K562 (cell line): ENCODE data around the gene VPS41. TPM values are rescaled to one million over a fixed set of nuclear protein-coding genes. Genes with fewer than 3 reads are reported as not detected.

ENCODE experiments used
- BCOR ChIP-seq: fragments of 450-650 bp; IDR thresholded peaks from 2 replicates; pipeline ENCODE4 v1.6.1; 2016
- CBFA2T2 ChIP-seq: fragments of 450-650 bp; conservative IDR thresholded peaks from 2 replicates; pipeline ENCODE4 v1.6.1; 2017; ENCODE audit warnings: mild to moderate bottlenecking
- CBFA2T3 ChIP-seq: fragments of 450-650 bp; IDR thresholded peaks from 2 replicates; pipeline ENCODE4 v1.6.1; 2017
- CBX3 ChIP-seq, 2 experiments: IDR thresholded peaks; 1 replicate in 1 of 2; 2 replicates in 1 of 2; pipeline ENCODE4 v1.6.1; 2012; ENCODE audit warnings: inconsistent platforms in 2 of 2, low read length in 2 of 2, borderline replicate concordance in 1 of 2, control low read depth in 1 of 2
- DACH1 ChIP-seq: fragments of 450-650 bp; IDR thresholded peaks from 2 replicates; pipeline ENCODE4 v1.6.1; 2018; ENCODE audit not compliant: partially characterized antibody
- EHMT2 ChIP-seq: fragments of 450-650 bp; IDR thresholded peaks from 2 replicates; pipeline ENCODE4 v1.6.1; 2018; ENCODE audit warnings: antibody characterized with exemption
- EP400 ChIP-seq: fragments of 450-650 bp; IDR thresholded peaks from 2 replicates; pipeline ENCODE4 v1.6.1; 2017; ENCODE audit warnings: antibody characterized with exemption, mild to moderate bottlenecking, moderate library complexity
- FOXJ2 ChIP-seq: fragments of 200-800 bp; sonication (Bioruptor generic); IDR thresholded peaks from 2 replicates; pipeline ENCODE4 v1.6.1; 2016; ENCODE audit warnings: missing genetic modification characterization, missing compliant biosample characterization
- HEY1 ChIP-seq: fragments of 250-450 bp; sonication (Bioruptor Pico); IDR thresholded peaks from 2 replicates; pipeline ENCODE4 v1.5.0; 2020; ENCODE audit warnings: mild to moderate bottlenecking, moderate library complexity, borderline replicate concordance
- JUNB ChIP-seq: fragments of 450-650 bp; formaldehyde crosslinking; conservative IDR thresholded peaks from 2 replicates; pipeline ENCODE4 v1.4.0; 2020; ENCODE audit warnings: mild to moderate bottlenecking
- KAT8 ChIP-seq: fragments of 450-650 bp; IDR thresholded peaks from 2 replicates; pipeline ENCODE4 v1.6.1; 2016; ENCODE audit warnings: low read depth, mild to moderate bottlenecking
- KHSRP ChIP-seq: fragments of 450-650 bp; IDR thresholded peaks from 2 replicates; pipeline ENCODE4 v1.6.1; 2017
- PTTG1 ChIP-seq: fragments of 450-650 bp; IDR thresholded peaks from 2 replicates; pipeline ENCODE4 v1.6.1; 2016; ENCODE audit warnings: low read depth, mild to moderate bottlenecking, missing genetic modification characterization, missing compliant biosample characterization
- RNF2 ChIP-seq: sonication (generic); IDR thresholded peaks from 2 replicates; pipeline ENCODE4 v1.6.1; 2016
- TRIM25 ChIP-seq: fragments of 450-650 bp; IDR thresholded peaks from 2 replicates; pipeline ENCODE4 v1.7.0; 2016; ENCODE audit warnings: borderline replicate concordance
- ZBTB49 ChIP-seq: sonication (generic); formaldehyde crosslinking; IDR thresholded peaks from 2 replicates; pipeline ENCODE4 v1.8.0; 2022; ENCODE audit warnings: missing genetic modification reagents, mild to moderate bottlenecking, borderline replicate concordance
- ZNF174 ChIP-seq: fragments of 250-450 bp; sonication (Bioruptor Pico); IDR thresholded peaks from 2 replicates; pipeline ENCODE4 v1.4.0; 2020; ENCODE audit warnings: mild to moderate bottlenecking
- ZNF175 ChIP-seq: fragments of 200-800 bp; sonication (Bioruptor generic); IDR thresholded peaks from 2 replicates; pipeline ENCODE4 v1.6.1; 2016; ENCODE audit warnings: low read depth, mild to moderate bottlenecking, missing genetic modification characterization, missing compliant biosample characterization
- ZNF655 ChIP-seq: fragments of 250-450 bp; sonication (Bioruptor Pico); IDR thresholded peaks from 2 replicates; pipeline ENCODE4 v1.5.0; 2021
- ZNF77 ChIP-seq: fragments of 250-450 bp; sonication (Bioruptor Pico); IDR thresholded peaks from 2 replicates; pipeline ENCODE4 v1.5.0; 2020
- polyA plus RNA-seq, 8 experiments: library from polyadenylated mRNA; depleted of rRNA in 4 of 8; stranded (reverse) in 5 of 8; unstranded in 3 of 8; fragments of >200 nt; fragmentation: Nextera tagmentation in 2 of 8; fragmentation: Illumina TruSeq in 1 of 8; extraction: Ambion mirVana in 2 of 8; extraction: Trizol in 1 of 8; gene quantifications; 2 replicates each; pipeline versions ENCODE4 v1.2.1 to v1.2.3, GENCODE V29; 2011 to 2014; ENCODE audit warnings: inconsistent platforms in 1 of 8, missing spikeins in 1 of 8
- total RNA-seq, 7 experiments: library from RNA; depleted of rRNA in 6 of 7; stranded (reverse); fragments of >200 nt in 6 of 7; fragmentation: Illumina TruSeq in 2 of 7; extraction: Trizol in 2 of 7; gene quantifications; 2 replicates each; pipeline versions ENCODE4 v1.2.1 to v1.2.3, GENCODE V29; 2011 to 2021; ENCODE audit warnings: low replicate concordance in 1 of 7
- TF ChIP-seq, protein P1 (sequence below): sonication (generic); IDR thresholded peaks from 2 replicates; pipeline ENCODE4 v1.6.1; 2016
- TF ChIP-seq, protein P2 (sequence below): sonication (generic); formaldehyde crosslinking; IDR thresholded peaks from 2 replicates; pipeline ENCODE4 v1.8.0; 2022; ENCODE audit warnings: mild to moderate bottlenecking, missing genetic modification reagents

The VPS41 gene
- total and polyA plus RNA-seq, 9 of the 15 experiments (the other 6 are each of a cell fraction or from before 2014, with no cell fraction given): 17.7 to 46.8 (median 32.1) TPM

DNA sequence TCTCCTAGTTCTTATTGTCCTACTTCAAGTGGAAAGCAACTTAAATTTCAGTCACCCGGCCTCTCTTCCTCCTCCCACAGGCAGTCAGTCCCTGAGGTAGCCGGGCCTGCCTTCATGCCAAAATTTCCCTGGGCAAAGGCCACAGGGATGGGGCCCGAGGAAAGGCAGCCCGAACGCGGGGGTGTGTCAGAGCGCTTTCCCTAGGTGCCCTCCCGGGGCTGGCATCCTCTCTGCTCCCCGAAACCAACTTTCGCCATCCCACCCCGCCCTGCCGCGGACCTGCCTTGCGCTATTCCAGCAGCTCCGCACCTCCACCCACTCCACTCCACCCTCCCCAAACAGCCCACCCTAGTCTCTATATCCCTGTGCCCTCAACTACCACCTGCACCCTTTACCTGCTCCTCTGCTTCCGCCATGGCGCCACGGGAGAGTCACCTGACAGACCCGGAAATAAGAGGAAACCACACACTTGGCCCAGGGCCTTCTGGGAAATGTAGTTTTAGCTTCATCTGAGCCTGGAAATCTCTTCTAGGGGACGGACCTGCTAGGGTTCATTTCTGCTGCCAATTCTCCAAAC, at the start of gene VPS41 (continued):
- TF ChIP-seq ZNF655 (CRISPR knock-in tag) (no peak), CBFA2T2 (peak; percentile 66), TRIM25 (no peak), EP400 (peak; percentile 64; the same call in 1 of the 2 replicates), JUNB (no peak), FOXJ2 (tag) (no peak), EHMT2 (0 out of 2 replicates have a peak, but pooled peaks have one; percentile 24), HEY1 (CRISPR knock-in tag) (no peak), DACH1 (no peak), CBX3 (IDR thresholded peaks at IDR 0.05; ENCODE audit: borderline replicate concordance in 1 of 2, low read length in 2 of 2) (no peak), ZNF174 (CRISPR knock-in tag) (no peak), RNF2 (no peak), ZNF175 (CRISPR knock-in tag) (no peak), PTTG1 (no peak), CBFA2T3 (no peak), ZNF77 (no peak), KAT8 (no peak), BCOR (no peak), KHSRP (no peak), ZBTB49 (CRISPR knock-in tag) (no peak)
- TF ChIP-seq, protein P1, sequence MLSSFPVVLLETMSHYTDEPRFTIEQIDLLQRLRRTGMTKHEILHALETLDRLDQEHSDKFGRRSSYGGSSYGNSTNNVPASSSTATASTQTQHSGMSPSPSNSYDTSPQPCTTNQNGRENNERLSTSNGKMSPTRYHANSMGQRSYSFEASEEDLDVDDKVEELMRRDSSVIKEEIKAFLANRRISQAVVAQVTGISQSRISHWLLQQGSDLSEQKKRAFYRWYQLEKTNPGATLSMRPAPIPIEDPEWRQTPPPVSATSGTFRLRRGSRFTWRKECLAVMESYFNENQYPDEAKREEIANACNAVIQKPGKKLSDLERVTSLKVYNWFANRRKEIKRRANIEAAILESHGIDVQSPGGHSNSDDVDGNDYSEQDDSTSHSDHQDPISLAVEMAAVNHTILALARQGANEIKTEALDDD: no peak
- TF ChIP-seq, protein P2, sequence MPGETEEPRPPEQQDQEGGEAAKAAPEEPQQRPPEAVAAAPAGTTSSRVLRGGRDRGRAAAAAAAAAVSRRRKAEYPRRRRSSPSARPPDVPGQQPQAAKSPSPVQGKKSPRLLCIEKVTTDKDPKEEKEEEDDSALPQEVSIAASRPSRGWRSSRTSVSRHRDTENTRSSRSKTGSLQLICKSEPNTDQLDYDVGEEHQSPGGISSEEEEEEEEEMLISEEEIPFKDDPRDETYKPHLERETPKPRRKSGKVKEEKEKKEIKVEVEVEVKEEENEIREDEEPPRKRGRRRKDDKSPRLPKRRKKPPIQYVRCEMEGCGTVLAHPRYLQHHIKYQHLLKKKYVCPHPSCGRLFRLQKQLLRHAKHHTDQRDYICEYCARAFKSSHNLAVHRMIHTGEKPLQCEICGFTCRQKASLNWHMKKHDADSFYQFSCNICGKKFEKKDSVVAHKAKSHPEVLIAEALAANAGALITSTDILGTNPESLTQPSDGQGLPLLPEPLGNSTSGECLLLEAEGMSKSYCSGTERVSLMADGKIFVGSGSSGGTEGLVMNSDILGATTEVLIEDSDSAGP (CRISPR knock-in tag): no peak
